Measurements from ENCODE around the gene PLEKHD1.

DNA sequence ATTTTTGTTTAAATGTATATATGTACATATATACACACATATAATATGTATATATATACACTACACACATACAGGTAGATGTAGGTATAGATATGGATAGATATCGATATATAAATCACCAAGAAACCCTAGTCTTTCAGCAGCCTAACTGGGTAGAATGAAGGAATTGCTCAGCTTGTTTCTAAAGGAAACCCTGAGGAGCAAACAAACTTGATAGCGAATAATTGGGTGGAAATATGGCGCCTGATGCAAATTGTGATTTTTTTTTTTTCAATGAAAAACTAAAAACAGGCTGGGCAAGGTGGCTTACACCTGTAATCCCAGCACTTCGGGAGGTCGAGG, 90.4 kb downstream of the PLEKHD1 start:
- no peak for TF ChIP-seq EZH2 (IDR thresholded peaks at IDR 0.05; ENCODE audit: borderline replicate concordance, insufficient read depth, low read depth, low read length, poor library complexity, severe bottlenecking)
- TF ChIP-seq, protein P1, sequence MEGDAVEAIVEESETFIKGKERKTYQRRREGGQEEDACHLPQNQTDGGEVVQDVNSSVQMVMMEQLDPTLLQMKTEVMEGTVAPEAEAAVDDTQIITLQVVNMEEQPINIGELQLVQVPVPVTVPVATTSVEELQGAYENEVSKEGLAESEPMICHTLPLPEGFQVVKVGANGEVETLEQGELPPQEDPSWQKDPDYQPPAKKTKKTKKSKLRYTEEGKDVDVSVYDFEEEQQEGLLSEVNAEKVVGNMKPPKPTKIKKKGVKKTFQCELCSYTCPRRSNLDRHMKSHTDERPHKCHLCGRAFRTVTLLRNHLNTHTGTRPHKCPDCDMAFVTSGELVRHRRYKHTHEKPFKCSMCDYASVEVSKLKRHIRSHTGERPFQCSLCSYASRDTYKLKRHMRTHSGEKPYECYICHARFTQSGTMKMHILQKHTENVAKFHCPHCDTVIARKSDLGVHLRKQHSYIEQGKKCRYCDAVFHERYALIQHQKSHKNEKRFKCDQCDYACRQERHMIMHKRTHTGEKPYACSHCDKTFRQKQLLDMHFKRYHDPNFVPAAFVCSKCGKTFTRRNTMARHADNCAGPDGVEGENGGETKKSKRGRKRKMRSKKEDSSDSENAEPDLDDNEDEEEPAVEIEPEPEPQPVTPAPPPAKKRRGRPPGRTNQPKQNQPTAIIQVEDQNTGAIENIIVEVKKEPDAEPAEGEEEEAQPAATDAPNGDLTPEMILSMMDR (IDR thresholded peaks at IDR 0.05), result peak; percentile 73

All from B cell (primary cell).